Measurements from ENCODE around the gene EMX2. TPM values are rescaled to one million over a fixed set of nuclear protein-coding genes. Genes with fewer than 3 reads are reported as not detected.

Gene EMX2
- total and polyA plus RNA-seq, 2 donors (not counting 3 experiments of a cell fraction or from before 2014, with no cell fraction given): not detected

- TF ChIP-seq POLR2AphosphoS5 (IDR thresholded peaks at IDR 0.05; ENCODE audit: insufficient read depth, low read depth, low read length): no peak
- no peak for TF ChIP-seq CTCF (IDR thresholded peaks at IDR 0.05; ENCODE audit: extremely low read depth in 1 of 2, insufficient read depth in 1 of 2, low read depth in 1 of 2, low read length in 2 of 2)
- TF ChIP-seq GATA2 (IDR thresholded peaks at IDR 0.05; ENCODE audit: insufficient read depth, insufficient read length, low read depth, low read length): no peak
- no peak for TF ChIP-seq POLR2A (IDR thresholded peaks at IDR 0.05; ENCODE audit: low read depth, low read length)
- TF ChIP-seq EZH2 (IDR thresholded peaks at IDR 0.05; ENCODE audit: borderline replicate concordance, low read depth, low read length, severe bottlenecking): no peak
- TF ChIP-seq MYC (IDR thresholded peaks at IDR 0.05; ENCODE audit: low read depth, low read length): no peak
- no peak for TF ChIP-seq JUN (IDR thresholded peaks at IDR 0.05; ENCODE audit: borderline replicate concordance, insufficient read depth, insufficient read length, low read depth)
- TF ChIP-seq MAX (IDR thresholded peaks at IDR 0.05; ENCODE audit: insufficient read depth, insufficient read length): no peak
- no peak for TF ChIP-seq FOS (IDR thresholded peaks at IDR 0.05; ENCODE audit: borderline replicate concordance, insufficient read depth, low read length)
- Histone ChIP-seq H3K4me3 (replicated peaks in 1 of 3; ENCODE audit: insufficient read depth in 1 of 3, low read depth in 1 of 3, low read length in 3 of 3) (no peak overlapping the region), H4K20me1 (replicated peaks; ENCODE audit: control insufficient read depth, extremely low read depth, insufficient read depth, low read length) (no peaks in the 10 kb centered on the region), H3K9me1 (replicated peaks; ENCODE audit: control insufficient read depth, extremely low read depth, insufficient read depth, low read length) (no peaks in the 10 kb centered on the region), H3K9me3 (replicated peaks; ENCODE audit: control insufficient read depth, insufficient read depth, low read length) (no peaks in the 10 kb centered on the region), H3K27ac (ENCODE audit: insufficient read depth, low read depth, low read length) (no peak overlapping the region), H3K27me3 (ENCODE audit: control insufficient read depth in 2 of 2, insufficient read depth in 2 of 2, low read length in 2 of 2) (no peaks in the 10 kb centered on the region), H3K36me3 (ENCODE audit: control insufficient read depth in 2 of 2, extremely low read depth in 1 of 2, insufficient read depth in 2 of 2, low read length in 2 of 2) (no peaks in the 10 kb centered on the region), H3K9ac (replicated peaks; ENCODE audit: extremely low read depth, insufficient read depth, low read length) (no peak overlapping the region), H2AFZ (ENCODE audit: low read depth, low read length) (no peak overlapping the region), H3K79me2 (ENCODE audit: control insufficient read depth, insufficient read depth, low read length) (no peaks in the 10 kb centered on the region), H3K4me1 (ENCODE audit: control insufficient read depth, extremely low read depth, insufficient read depth, low read length) (no peaks in the 10 kb centered on the region), H3K4me2 (ENCODE audit: insufficient read depth, low read length) (no peak overlapping the region)
- POLR2A ChIA-PET: no interaction called here
- BruUV-seq (replicated peaks): no TSS peak
- CTCF ChIA-PET: no interaction called here
- FAIRE-seq: no peak
- no peak for DNase-seq (ENCODE audit: low read depth, low spot score)
- intact Hi-C loops (cut with micrococcal nuclease) (no loop called here), dilution Hi-C loops (cut with MboI; ENCODE audit: extremely low pct_ligation_motif_present, low sequenced_read_pairs) (no loop called here)
Measured at GRCh38 chr10:117568334-117568733, 25.8 kb downstream of the EMX2 start.
